IPS-15b (cell line): ENCODE results near the gene TUBGCP5.
"Not testable (repeated sequence)": the region's sequence is repeated elsewhere in the genome, so short reads cannot be mapped to it uniquely, and the experiment has no call there.

ENCODE experiments used
- H3K27me3 ChIP-seq: one replicate; pipeline ENCODE4 v1.6.1; 2013; ENCODE audit warnings: low read length; ENCODE audit not compliant: control insufficient read depth, insufficient read depth
- H3K36me3 ChIP-seq: one replicate; pipeline ENCODE4 v1.6.1; 2013; ENCODE audit warnings: low read length; ENCODE audit not compliant: control insufficient read depth, insufficient read depth
- H3K4me1 ChIP-seq: one replicate; pipeline ENCODE4 v1.6.1; 2013; ENCODE audit warnings: mild to moderate bottlenecking, low read length; ENCODE audit not compliant: control insufficient read depth, insufficient read depth
- H3K4me3 ChIP-seq: one replicate; pipeline ENCODE4 v1.5.1; 2013; ENCODE audit warnings: low read depth, low read length
- H3K9ac ChIP-seq: one replicate; pipeline ENCODE4 v1.6.1; 2013; ENCODE audit warnings: low read depth, mild to moderate bottlenecking, low read length
- H3K9me3 ChIP-seq: one replicate; pipeline ENCODE4 v1.6.1; 2013; ENCODE audit warnings: mild to moderate bottlenecking, low read length; ENCODE audit not compliant: control insufficient read depth, insufficient read depth

Gene TUBGCP5

DNA sequence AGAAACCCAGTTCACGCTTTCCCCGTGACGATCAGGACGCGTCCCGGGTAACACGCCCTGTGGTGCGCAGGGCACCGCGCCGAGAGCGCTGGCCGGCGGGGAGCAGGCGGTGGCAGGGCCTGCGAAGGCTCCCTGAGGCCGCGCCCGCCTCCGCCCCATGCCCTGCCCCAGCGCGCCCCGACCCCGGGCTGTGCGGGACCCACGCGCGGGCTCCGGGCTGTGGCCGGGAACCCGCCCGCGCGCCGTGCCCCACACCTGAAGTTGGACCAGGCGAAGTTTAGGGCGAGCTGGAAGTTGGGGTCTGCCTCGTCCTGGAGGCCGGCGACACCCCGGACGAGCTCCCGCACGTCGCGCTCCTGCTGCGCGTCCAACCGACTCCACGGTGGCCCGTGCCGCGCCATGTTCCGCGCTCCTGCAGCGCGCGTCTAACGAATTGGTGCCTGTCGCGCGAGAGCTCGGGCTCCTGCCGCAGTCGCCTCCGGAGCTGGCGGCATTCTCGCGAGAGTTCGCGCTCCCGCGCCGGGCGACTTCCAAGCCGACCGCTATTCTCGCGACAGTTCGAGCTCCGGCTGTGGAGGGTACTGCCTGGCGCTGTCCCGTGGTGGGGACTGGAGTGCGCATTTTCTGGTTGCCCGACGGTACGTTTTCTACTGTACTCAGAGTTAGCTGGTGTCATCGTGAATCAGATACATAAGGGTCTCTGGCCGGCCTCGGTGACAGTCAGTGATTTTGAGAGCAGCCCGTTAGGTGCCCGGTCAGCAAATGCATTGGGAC lies at the start of gene TUBGCP5:
Gene TUBGCP5 (minus strand): TSS at position 427 of the 774 bp plus-strand sequence. CDS start 26 bp downstream, at position 401.
- H3K9ac ChIP-seq: peak within 1 kb of the TSS; percentile 89
- peak within 1 kb of the TSS; percentile 87 for H3K4me3 ChIP-seq
- no peaks in the 10 kb centered on the region for H3K9me3 ChIP-seq
- no peaks in the 10 kb centered on the region for H3K27me3 ChIP-seq
- H3K36me3 ChIP-seq: peaks cover 8% of the 10 kb centered on the region
- no peaks in the 10 kb centered on the region for H3K4me1 ChIP-seq

DNA sequence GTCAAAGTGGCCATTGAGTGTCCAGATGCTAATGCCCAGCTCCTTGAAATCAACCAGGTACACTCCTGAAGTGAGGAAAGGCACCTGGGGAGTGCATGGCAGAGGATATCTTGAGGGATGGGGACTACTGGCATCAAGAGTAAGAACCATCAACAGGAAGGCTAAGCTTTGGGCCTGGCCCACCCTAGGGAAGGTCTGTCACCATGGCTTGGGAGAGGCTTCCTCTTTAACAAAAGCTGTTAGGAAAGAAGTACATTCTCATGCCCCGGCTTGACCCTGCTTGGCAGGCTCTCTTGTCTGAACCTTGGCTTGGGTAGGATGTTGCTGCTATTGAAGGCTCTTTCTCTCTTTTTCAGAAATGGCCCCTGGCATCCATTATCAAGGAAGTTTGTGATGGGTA lies 43.7 kb upstream of the TUBGCP5 start:
- Histone ChIP-seq H3K4me1 (no peaks in the 10 kb centered on the region), H3K9me3 (no peaks in the 10 kb centered on the region), H3K36me3 (no peaks in the 10 kb centered on the region), H3K4me3 (no peak overlapping the region), H3K9ac (no peak overlapping the region), H3K27me3 (no peaks in the 10 kb centered on the region)

DNA sequence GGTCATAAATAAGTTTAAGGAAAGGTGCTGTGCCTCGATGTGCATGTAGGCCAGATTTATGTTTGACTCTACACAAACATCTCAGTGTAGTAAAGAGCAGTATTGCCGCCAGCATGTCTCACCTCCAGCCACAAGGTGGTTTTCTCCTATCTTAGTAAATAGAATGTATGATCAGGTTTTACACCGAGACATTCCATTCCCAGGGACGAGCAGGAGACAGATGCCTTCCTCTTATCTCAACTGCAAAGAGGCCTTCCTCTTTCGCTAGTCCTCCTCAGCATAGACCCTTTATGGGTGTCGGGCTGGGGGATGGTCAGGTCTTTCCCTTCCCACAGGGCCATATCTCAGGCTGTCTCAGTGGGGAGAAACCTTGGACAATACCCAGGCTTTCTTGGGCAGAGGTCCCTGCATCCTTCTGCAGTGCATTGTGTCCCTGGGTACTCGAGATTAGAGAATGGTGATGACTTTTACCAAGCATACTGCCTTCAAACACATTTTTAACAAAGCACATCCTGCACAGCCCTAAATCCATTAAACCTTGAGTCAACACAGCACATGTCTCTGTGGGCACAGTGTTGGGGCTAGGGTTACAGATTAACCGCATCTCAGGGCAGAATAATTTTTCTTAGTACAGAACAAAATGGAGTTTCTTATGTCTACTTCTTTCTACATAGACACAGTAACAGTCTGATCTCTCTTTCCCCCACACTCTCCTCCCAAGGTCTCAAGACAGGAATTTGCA lies 42.8 kb upstream of the TUBGCP5 start:
- not testable (repeated sequence) for H3K27me3 ChIP-seq, H3K4me1 ChIP-seq, H3K9ac ChIP-seq, H3K4me3 ChIP-seq, H3K9me3 ChIP-seq, H3K36me3 ChIP-seq

DNA sequence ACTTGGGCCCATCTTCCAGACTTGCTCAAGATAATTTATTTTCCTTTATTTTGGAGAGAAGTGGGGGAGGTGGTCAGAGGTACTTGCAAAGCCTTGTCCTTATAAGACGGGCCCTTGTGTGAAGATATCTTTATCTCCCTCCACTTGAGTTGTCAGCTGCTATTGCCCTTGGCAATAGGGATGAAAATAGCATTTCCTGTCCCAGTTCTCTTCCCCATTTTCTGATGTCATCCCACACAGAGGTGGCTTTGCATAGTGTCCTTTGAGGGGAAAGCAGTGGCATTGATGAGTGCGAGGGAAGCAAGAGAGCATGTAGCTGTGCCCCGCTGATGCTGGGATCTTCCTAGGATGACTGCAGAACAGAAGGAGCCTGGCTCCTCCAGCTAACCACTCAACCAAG lies 41.9 kb upstream of the TUBGCP5 start:
- Histone ChIP-seq H3K9me3 (no peaks in the 10 kb centered on the region), H3K9ac (no peak overlapping the region), H3K4me3 (no peak overlapping the region), H3K36me3 (no peaks in the 10 kb centered on the region), H3K27me3 (no peaks in the 10 kb centered on the region), H3K4me1 (no peaks in the 10 kb centered on the region)

DNA sequence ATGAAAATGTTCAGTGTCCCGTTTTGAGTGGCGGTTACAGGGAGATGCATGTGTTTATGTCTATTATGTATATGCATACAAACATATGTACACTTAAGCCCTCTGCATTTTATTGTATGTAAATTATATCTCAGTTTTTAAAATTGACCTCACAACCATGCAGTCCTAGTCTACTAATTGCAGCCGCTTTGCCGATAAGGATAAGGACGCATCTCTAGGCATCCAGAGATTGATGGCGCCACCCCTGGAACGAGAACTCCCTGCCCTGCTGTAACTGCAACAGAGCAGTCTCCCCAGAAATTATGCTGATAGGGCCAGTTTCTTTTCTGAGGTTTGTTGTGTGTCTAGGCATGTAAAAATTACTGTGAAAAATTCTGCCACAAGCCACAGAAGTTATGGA lies 40.4 kb upstream of the TUBGCP5 start:
- no peak overlapping the region for H3K4me3 ChIP-seq
- H3K4me1 ChIP-seq: no peaks in the 10 kb centered on the region
- H3K9ac ChIP-seq: no peak overlapping the region
- no peaks in the 10 kb centered on the region for H3K9me3 ChIP-seq
- no peaks in the 10 kb centered on the region for H3K27me3 ChIP-seq
- H3K36me3 ChIP-seq: no peaks in the 10 kb centered on the region

DNA sequence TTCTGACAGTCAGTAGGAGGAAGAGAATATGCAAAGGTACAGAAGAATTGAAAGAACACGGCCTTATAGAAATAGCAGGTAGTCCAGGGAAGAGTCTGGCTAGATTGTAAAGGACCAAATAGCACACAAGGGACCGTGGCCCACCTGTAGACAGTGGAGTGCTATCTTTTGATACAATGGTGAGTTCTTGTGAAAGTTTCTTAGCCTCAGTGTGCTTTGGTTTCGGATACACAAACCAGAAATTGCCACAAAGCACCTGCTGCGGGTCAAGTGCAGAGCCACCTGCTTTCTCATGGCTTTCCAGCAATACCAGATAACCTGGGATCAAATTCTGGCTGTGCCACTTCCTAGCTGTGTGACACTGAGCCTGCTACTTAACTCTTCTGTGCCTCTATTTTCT lies 36.6 kb upstream of the TUBGCP5 start:
- no peaks in the 10 kb centered on the region for H3K27me3 ChIP-seq
- H3K36me3 ChIP-seq: no peaks in the 10 kb centered on the region
- H3K9me3 ChIP-seq: no peaks in the 10 kb centered on the region
- H3K4me3 ChIP-seq: no peak overlapping the region
- H3K9ac ChIP-seq: no peak overlapping the region
- no peaks in the 10 kb centered on the region for H3K4me1 ChIP-seq

DNA sequence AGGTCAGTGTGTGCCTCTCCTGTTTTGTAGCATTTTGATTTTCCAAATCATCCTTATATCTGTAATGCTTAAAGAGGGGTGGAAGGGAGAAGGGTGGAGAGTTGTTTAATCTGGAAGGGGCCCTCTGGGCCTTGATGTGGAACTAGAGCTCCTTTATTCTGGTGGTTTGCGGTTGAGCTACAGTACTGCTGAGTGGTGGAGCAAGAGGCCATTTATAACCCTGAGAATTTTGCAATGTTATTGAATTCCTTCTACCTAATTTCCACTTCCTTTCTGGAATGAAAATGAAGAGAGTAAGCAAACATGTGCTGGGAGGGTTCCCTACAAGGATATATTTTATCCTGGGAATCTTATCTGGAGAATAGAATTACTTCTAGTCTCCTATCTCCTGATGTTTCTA lies 35.3 kb upstream of the TUBGCP5 start:
- H3K4me1 ChIP-seq: no peaks in the 10 kb centered on the region
- no peak overlapping the region for H3K4me3 ChIP-seq
- H3K36me3 ChIP-seq: no peaks in the 10 kb centered on the region
- H3K9me3 ChIP-seq: no peaks in the 10 kb centered on the region
- no peak overlapping the region for H3K9ac ChIP-seq
- H3K27me3 ChIP-seq: no peaks in the 10 kb centered on the region

DNA sequence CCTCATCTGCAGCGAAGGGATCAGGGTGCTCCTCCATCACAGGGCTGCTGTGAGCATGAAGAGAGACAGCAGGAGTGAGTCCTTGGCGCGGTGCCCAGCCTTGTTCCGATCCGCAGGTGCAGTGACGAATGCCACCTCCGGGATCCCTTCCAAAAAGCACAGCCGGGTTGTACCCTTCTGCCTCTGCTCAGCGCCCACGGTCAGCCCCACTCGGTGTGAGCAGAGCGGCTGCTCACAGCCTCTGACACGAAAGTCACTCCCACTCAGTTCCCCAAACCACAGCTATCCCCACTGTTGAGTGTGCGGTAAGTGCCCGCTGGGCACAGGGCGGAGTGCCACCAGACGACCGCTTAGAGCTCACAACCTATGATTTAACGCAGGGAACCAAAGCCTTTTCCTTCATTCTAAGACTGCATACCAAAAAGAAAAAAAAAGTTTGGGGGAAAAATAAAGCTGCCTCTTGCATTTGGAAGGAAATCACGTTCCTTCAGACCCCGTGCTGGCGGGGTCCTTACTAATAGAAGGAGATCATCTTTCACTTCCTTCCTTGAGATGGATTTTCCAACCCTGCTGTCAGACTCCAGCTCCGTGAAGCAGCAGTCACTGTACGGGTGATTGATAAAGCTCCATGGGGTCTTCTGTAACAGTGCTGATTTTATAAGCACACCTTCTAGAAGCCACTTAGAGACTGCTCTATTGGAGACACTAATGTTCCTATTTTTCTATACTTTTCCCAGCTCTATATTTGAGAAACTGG lies 34.7 kb upstream of the TUBGCP5 start:
- Histone ChIP-seq H3K27me3 (no peaks in the 10 kb centered on the region), H3K4me1 (no peaks in the 10 kb centered on the region), H3K9ac (no peak overlapping the region), H3K36me3 (no peaks in the 10 kb centered on the region), H3K9me3 (no peaks in the 10 kb centered on the region), H3K4me3 (no peak overlapping the region)

DNA sequence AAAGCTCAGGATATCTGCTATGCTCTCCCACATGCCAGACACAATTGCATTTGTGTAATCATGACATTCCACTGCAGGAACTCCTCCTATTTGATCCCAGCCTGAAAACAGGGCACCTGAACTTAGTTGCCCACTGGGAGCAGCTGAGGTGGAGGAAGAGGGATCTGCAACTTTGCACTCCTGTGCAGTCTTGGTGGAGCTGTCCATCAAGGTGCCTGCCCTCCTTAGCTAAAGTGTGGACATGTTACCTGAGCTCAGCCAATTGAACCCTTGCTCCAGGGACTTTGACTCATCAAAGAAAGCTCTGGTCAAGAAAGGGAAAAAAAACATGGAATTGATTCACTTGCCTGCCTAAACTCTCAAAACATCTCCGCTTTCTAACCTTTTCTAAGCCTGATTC lies 33.3 kb upstream of the TUBGCP5 start:
- Histone ChIP-seq H3K36me3 (no peaks in the 10 kb centered on the region), H3K9me3 (no peaks in the 10 kb centered on the region), H3K9ac (no peak overlapping the region), H3K4me3 (no peak overlapping the region), H3K27me3 (no peaks in the 10 kb centered on the region), H3K4me1 (no peaks in the 10 kb centered on the region)

DNA sequence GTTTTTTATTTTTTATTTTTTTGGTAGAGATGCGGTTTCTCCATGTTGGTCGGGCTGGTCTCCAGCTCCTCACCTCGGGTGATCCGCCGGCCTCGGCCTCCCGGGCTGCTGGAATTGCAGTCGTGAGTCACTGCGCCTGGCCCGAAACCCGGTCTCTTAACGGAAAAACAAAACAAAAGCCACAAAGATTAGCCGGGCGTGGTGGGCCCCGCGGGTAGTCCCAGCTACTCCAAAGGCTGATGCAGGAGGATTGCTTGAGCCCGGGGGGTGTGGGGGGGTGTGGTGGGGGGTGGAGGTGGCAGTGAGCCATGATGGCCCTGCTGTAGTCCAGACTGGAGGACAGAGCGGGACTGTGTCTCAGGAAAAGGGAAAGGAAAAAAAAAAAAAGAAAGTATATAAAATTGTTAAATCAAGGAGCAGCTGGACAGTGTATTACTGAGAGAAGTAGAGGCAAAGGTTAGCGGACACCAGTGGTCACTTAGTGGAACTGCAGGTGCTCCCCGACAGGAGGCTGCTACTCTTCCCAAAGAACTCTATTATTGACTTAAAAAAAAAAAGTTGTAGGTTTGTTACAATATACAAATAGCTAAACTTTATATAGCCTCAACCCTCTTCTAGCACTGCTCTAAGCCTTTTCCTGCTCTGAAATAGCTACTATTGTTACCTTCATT lies 30.3 kb upstream of the TUBGCP5 start:
- H3K4me3 ChIP-seq: no peak overlapping the region
- no peaks in the 10 kb centered on the region for H3K36me3 ChIP-seq
- H3K4me1 ChIP-seq: no peaks in the 10 kb centered on the region
- H3K27me3 ChIP-seq: no peaks in the 10 kb centered on the region
- no peaks in the 10 kb centered on the region for H3K9me3 ChIP-seq
- H3K9ac ChIP-seq: no peak overlapping the region

DNA sequence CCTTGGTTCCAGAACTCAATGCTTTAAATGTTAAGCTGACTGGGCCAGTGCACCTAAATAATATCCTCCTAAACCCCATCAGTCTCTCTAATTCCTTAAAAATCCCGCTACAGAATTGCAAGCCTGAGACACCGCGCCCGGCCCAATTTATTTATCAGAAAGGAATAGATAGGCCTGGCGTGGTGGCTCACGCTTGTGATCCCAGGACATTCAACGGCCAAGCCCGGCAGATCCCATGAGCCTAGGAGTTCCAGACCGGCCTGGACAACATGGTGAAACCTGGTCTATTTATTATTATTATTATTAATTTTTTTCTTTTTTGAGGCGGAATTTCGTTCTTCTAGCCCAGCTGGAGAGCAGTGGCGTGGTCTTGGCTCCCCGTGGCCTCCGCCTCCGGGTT lies 28.0 kb upstream of the TUBGCP5 start:
- Histone ChIP-seq H3K27me3 (no peaks in the 10 kb centered on the region), H3K4me1 (no peaks in the 10 kb centered on the region), H3K4me3 (no peak overlapping the region), H3K36me3 (no peaks in the 10 kb centered on the region), H3K9ac (no peak overlapping the region), H3K9me3 (no peaks in the 10 kb centered on the region)
